ENCODE measurements around the gene NEU1.
A peak's percentile ranks its signal among the peaks of the same experiment; 100 is the strongest.
"Not testable (repeated sequence)": the region's sequence is repeated elsewhere in the genome, so short reads cannot be mapped to it uniquely, and the experiment has no call there.

Gene NEU1

DNA sequence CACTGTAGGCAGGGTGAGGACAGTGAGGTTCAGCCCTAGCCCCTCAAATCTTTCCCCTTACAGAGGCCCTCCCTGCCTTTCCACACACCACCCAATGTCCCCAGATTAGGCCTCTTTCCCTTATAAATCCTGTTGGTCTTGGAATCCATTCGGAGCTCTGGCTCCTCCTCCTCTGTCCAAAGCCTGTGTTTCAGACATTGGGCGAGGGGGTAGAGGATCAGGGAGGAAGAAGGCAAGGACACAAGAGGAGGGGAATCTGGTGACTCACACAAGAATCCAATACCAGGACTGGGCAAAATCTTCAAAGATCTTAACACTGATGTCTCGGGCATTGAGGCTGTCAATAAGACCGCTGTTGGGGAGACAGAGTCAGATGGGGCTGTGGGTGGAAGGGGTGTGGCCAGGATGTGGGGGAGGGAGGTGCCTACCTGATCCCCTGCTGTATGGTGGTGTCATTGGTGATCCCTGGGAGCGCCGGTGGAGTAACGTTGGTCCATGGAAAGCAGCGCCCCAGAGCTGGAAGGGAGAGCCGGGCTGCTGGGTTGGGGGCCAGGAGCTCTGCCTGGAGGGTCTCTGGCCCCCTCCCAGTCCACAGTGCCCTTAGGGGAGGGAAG, 8.5 kb upstream of the NEU1 start:
- DNase-seq = no peak

DNA sequence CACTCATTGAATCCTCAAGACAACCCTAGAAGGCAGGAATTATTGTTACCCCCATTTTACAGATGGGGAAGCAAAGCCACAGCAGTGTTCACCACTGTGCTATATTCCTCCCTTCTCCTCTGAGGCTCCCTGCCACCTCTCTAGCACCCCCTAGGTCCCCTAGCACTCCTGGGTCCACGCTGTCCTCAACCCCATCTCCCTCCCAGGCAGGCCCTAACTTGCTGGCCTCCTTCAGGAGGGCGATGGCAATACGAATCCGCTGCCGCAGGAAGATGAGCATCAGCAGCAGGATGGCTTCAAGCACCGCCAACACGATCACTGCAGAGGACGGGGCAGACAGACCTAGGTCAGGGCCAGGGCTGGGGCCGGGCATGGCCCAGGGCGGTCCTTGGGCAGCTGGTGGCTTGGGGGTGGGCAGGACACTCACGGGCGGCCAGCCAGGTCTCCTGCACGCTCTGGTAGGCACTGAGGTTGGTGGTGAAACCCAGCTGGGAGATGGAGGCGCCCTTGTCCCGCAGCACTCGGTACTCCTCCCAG, 7.8 kb upstream of the NEU1 start:
- no peak for DNase-seq

DNA sequence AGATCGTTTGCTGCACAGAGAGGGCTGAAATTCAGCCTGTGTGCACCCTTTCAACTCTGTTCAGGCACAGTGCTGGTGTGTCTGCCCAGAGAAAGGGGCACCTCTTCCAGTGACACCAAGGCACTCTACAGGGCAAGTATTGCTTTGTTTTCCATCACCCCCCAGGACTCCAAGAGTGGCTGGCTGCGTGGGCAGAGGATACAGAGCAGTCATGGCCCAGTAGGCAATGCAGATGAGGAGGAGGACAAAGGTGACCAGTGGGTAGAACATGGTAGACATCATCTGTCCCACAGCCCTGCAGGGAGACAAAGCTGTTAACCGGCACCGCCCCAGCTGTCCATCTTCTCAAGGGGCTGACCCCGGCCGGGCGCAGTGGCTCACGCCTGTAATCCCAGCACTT, 6.7 kb upstream of the NEU1 start:
- no peak for DNase-seq

DNA sequence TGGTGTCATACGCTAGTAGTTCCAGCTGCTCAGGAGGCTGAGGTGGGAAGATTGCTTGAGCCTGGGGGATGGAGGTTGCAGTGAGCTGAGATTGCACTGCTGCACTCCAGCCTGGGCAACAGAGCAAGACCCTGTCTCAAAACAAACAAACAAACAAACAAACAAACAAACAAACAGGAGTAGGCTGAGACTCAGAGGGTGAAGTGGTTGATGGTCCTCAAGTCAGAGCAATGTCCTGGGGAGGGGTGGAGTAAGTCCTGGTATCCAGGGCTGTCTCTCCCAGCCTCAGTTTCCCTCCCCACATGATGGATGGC, 6.0 kb upstream of the NEU1 start:
- not testable (repeated sequence) for DNase-seq

DNA sequence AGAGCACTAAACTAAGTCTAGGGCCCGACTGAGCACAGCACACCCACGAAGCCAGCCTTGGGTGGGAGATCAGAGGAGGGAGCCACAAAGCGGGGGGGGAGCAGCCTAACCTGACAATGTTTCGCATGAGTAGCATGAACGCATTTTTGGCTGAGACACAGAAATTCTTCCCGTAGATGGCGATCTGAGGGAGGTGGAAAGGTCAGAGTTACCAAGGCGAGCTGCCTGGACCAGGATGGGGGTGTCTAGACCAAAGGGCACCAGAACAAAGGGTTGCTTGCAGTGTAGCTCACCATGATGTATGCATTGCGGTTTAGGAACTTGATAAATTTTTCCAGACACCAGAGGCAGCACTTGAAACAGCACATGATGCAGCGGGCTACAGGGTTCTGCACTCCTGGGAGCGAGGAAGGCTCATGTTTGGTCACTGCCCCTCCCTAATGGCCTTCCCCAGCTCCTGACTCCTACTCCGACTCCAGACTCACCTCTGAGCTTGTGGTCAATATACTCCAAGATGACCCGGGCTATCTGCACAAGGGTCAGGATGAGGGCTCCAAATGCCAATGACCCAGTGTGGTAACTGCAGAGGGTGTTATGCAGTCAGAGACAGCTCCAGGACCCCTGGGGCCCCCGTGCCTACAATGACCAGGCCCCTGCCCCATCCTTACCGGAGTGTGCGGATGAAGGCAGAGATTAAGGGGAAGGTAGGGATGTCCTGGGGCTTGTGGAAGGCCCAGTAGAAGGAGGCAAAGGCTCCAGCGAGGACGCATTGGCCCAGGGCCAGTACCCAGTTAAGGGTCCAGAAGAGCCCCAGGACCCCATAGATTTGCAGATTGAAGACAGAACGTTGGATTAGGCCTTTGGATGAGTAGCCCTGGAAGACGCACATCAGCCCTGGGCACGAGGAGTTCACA, 2.8 kb upstream of the NEU1 start:
- peak; percentile 81 for DNase-seq

DNA sequence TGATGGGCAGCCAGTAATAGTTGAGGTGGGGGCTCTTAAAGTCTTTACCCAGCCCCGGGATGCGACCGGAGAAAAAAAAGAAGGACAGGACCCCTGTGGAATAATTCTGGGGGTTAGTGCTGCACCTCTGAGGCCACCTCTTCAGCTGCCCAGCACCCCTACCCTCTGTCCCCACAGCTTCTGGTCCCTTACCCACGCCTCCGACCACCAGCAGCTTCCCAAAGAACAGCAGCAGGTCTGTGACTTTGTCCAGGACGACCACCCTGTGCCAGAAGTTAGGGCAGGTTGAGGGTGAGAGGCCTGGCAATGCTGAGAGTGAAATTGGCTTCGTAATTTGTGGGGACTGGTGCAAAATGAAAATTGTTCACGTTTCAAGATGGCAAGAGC, 2.2 kb upstream of the NEU1 start:
- no peak for DNase-seq

DNA sequence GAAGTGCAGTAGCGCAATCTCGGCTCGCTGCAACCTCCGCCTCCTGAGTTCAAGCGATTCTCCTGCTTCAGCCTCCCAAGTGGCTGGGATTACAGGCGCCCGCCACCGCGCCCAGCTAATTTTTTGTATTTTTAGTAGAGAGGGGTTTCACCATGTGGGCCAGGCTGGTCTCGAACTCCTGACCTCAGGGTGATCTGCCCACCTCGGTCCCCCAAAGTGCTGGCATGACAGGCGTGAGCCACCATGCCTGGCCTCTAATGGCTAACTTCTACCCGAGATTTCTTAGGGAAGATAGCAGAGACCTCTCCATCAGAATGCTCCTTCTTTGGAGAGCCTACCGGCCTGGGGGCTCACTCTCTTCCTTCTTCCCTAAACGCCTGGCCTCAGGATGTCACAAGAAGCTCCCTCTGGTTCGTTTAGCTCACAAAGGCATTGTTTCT, 1.5 kb upstream of the NEU1 start:
- DNase-seq = not testable (repeated sequence)

DNA sequence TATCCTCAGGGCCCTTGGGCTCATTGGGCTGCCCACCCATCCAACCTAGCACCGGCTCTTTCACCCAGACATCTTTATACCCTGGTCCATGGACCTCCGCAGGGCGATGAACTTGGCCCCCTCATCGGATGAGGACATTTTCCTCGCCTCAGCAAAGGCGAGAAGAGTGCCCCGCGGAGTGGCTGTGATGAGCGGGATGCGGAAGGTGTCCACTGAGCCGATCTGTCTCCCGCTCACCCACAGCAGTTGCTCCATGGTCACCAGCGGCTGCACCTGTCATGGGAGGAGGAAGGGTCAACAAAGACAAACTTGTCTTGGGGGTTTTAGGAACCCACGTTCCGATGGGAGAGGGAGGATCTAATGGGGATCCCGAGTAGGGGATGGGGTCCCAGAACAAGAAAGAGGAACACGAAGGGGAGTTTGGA, 690 bp downstream of the NEU1 start:
- no peak for DNase-seq

DNA sequence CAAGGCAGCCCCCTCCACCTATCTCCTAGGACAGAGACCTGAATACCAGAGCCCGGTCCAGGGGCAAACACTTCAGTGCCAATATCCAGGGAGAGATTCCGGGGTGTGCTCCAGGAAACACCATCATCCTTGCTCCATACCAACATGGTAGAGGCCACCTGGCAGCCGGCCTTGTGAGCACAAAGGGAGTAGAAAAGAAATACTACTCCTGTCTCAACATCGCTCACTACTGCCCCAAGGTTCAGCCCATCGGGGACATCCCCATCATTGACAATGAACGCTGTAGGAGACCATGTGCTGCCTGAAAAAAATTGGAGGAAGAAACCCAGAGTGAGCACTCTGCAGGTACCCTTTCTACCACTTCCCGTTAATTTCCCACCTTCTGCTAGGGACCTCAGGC, 1.5 kb downstream of the NEU1 start:
- DNase-seq = no peak

DNA sequence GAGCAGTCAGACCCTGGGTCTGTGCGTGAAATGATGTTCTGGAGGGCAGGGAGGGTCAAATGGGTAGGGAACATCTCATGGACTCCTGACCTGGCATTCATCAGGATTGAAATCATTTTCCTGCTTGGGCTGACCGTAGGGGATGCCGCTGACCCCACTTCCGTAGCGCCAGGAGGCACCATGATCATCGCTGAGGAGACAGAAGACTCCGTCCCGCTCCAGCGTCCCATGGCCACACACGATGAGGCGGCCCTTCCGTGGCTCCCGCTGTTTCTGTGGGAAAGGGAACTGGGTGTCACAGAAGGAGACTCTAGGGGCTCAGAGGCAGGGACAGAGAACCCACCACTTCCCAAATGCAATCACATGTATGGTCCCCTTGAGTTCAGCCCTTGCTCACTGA, 2.3 kb downstream of the NEU1 start:
- DNase-seq = no peak

DNA sequence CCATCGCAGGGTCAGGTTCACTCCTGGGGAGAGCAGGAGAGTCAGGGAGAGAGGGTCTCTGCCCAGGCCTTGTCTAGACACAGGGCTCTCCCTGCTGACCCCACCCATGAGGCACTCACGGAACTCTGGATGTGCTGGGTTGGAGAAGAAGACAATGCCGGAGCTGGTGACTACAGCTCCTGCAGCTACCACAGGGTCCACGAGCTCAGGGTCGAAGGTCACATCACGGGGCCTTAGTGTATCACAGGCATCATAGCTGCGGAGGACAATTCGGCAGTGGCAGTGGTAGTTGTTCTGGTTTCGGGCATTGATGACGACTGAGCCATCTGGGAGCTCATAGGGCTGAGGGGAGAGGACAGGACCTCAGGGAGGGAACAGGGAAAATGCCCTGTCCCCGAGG, 2.7 kb downstream of the NEU1 start:
- DNase-seq = no peak

DNA sequence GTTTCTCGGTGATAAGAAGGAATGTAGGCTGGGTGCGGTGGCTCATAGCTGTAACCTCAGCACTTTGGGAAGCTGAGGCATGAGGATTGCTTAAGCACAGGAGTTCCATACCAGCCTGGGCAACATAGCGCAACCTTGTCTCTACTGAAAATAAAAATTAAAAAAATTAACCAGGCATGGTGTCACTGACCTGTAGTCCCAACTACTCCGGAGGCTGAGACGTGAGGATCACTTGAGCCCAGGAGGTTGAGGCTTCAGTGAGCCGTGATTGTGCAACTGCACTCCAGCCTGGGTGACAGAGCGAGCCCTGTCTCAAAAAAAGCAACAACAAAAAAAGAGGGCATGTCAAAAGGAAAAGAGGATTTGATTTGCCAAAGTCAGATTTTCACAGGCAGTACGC, 3.9 kb downstream of the NEU1 start:
- DNase-seq = no peak

DNA sequence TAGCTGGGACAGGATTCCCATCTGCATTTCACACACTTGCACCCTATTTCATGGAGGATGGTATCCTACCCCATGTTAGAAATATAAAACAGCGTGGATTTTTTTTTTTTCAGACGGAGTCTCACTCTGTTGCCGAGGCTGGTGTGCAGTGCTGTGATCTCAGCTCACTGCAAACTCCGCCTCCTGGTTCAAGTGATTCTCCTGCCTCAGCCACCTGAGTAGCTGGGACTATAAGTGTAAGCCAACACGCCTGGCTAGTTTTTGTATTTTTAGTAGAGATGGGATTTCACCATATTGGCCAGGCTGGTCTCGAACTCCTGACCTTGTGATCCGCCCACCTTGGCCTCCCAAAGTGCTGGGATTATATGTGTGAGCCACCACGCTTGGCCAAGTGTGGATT, 4.8 kb downstream of the NEU1 start:
- DNase-seq = not testable (repeated sequence)

DNA sequence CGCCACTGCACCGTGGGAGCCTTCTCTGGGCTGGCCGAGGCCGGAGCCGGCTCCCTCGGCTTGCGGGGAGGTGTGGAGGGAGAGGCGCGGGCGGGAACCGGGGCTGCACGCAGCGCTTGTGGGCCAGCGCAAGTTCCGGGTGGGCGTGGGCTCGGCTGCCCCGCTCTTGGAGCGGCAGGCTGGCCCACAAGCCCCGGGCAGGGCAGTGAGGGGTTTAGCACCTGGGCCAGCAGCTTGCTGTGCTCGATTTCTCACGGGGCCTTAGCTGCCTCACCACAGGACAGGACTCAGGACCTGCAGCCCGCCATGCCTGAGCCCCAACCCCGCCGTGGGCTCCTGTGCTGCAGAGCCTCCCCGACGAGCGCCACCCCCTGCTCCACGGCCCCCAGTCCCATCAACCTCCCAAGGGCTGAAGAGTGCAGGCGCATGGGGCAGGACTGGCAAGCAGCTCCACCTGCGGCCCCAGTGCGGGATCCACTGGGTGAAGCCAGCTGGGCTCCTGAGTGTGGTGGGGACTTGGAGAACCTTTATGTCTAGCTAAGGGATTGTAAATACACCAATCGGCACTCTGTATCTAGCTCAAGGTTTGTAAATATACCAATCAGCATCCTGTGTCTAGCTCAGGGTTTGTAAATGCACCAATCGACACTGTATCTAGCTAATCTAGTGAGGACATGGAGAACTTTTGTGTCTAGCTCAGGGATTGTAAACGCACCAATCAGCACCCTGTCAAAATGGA, 10.5 kb downstream of the NEU1 start:
- not testable (repeated sequence) for DNase-seq

DNA sequence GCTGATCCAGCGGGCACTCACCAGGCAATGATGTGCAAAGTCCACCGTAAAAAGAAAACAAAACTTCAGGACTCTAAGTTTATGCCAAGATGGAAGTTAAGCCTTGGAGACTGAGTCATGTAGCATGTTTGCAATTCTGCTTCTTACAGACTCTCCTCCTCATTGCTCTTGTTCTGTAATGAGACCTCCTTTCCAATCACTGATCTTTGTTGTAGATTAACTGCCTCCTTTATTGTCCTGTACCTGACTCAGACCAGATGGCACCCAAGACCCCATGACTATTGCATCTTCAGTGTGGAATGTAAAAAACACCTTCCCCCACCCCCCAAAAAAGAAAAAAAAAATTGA, 11.2 kb downstream of the NEU1 start:
- peak; percentile 98 for DNase-seq

DNA sequence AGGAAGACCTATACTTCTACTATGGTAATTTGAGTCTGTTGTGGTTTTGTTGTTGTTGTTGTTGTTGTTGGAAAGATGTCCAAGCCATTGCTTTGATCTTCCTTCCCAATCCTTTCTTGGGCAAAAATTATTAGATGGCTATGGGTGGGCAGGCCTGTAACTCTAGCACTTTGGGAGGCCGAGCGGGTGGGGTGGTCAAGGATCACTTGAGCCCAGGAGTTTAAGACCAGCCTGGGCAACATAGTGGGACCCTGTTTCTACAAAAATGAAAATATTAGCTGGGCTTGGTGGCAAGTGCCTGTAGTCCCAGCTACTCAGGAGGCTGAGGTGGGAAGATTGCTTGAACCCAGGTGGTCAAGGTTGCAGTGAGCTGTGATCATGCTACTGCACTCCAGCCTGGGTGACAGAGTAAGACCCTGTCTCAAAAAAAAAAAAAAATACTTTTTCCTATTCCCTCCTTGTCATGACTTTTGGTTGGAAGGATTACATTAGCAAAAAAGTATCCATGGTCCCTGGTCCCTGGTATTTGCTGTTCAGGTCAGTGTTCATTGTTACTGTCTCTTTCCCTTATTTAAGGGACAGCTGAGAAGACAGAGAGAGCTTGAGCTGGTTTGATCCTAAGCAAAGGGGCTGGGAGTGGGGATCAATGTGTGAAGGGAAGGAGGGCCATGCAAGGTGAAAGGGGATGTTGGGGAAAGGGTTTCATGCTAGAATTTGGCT, 11.7 kb downstream of the NEU1 start:
- no peak for DNase-seq

DNA sequence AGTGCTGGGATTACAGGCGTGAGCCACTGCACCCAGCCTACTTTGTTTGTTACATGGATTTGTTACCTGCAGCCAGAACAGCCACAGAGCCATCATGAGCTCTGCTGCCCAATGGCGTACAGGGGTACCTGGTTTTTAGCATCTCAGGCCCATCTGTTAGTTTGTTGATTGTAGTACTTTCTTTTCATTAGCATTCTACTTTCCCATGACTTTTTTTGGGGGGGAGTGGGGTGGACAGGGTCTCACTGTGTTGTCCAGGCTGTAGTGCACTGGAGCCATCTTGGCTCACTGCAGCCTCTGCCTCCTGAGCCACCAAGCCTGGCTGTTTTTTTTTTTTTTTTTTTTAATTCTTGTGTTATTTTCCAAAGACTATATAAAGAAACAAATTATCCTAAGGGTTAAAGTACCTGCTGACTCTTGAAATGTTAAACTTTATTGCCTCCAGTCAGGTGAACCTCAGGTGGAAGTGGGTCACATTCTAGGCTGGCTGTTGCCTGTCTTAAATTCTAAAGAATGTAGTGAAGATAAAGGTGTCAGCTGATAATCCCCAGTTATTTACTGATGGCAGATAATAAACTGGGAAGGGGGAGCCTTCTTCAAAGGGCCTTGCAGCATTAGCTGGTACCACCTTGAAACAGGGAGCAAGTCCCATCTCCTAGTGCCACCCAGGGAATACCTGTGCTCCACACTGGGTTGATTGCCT, 15.2 kb downstream of the NEU1 start:
- DNase-seq = no peak

DNA sequence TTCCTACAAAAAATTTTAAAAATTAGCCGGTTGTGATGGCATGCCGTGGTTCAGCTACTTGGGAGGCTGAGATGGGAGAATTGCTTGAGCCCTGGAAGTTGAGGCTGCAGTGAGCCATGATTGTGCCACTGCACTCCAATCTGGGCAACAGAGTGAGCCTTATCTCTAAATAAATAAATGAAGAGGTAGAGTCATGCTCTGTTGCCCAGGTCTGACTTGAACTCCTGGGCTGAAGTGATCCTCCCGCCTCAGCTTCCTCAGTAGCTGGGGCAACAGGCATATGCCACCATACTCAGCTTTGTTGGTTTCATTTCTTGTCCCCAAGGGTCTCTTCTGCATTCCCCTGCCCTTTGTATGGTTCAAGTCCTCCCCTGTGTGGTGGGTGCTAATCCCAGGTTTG, 18.1 kb downstream of the NEU1 start:
- no peak for DNase-seq

DNA sequence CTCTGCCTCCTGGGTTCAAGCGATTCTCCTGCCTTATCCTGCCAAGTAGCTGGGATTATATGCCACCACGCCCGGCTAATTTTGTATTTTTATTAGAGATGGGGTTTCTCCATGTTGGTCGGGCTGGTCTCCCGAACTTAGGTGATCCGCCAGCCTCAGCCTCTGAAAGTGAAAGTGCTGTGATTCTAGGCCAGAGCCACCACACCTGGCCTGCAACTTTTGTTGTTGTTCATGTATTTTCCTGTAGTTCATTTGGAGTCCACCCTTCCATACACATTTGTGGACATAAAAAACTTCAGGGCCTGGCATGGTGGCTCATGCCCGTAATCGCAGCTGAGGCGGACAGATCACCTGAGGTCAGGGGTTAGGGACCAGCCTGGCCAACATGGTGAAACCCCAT, 20.6 kb downstream of the NEU1 start:
- no peak for DNase-seq

DNA sequence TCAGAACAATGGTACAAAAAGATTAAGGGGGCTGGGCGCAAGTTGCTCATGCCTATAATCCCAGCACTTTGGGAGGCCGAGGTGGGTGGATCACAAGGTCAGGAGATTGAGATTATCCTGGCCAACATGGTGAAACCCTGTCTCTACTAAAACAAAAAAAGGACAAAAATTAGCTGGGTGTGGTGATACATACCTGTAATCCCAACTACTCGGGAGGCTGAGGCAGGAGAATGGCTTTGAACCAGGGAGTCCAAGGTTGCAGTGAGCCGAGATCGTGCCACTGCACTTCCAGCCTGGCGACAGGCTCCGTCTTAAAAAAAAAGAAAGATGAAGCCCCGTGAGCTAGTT, 22.9 kb downstream of the NEU1 start:
- DNase-seq = not testable (repeated sequence)

DNA sequence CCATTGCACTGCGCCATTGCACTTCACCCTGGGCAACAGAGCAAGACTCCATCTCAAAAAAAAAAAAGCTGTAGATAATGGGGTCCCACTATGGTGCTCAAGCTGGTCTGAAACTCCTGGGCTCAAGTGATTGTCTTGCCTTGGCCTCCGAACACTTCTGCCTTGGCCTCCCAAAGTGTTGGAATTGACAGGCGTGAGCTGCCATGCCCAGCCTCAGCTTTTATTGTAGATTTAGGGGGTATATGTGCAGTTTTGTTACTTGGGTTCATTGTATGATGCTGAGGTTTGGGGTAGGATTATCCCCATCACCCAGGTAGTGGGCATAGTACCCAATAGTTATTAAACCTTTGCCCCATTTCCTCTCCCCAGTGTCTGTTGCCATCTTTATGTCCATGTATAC, 23.7 kb downstream of the NEU1 start:
- no peak for DNase-seq

DNA sequence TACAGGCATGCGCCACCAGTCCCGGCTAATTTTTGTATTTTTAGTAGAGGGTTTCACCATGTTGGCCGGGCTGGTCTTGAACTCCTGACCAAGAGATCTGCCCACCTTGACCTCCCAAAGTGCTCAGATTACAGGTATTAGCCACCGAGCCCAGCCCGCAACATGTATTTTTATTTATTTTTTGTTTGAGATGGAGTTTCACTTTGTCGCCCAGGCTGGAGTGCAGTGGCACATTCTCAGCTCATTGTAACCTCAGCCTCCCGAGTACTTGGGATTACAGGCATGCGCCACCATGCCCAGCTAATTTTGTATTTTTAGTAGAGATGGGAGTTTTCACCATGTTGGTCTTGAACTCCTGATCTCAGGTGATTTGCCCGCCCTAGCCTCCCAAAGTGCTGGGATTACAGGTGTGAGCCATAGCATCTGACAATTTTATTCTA, 24.5 kb downstream of the NEU1 start:
- not testable (repeated sequence) for DNase-seq
